ENCODE data around the gene AKT3. TPM values are rescaled to one million over a fixed set of nuclear protein-coding genes. Genes with fewer than 3 reads are reported as not detected.

Gene AKT3
- polyA plus RNA-seq, 1 donor (not counting 4 experiments of a cell fraction or from before 2014, with no cell fraction given) = 2.9 TPM

DNA sequence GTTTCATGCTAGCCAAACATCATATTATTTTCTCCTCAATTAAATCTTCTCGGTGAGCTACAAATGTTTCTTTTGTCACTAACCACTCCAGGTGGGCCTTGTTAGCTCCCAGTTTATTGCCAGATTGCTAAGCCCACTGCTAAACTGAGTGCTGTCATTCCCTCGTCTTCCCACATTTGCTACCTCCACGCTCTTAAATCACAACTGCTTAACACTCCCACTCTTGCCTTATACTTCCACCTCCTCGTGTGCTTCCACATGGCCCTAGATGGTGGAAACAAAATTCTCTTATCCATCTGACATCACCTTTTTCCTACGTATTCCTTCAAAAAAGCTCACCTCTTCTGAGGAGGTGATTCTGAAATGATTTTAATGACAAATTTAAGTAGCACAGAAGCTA is 34.6 kb upstream of the AKT3 start:
- Histone ChIP-seq H3K27ac (ENCODE audit: control insufficient read depth, insufficient read depth, low read length) (no peak overlapping the region), H2AFZ (ENCODE audit: control insufficient read depth, low read length) (no peak overlapping the region), H3K36me3 (ENCODE audit: control insufficient read depth in 2 of 2, extremely low read depth in 1 of 2, insufficient read depth in 2 of 2, low read length in 2 of 2) (no peaks in the 10 kb centered on the region), H3K4me2 (ENCODE audit: control insufficient read depth, extremely low read depth, insufficient read depth, low read depth, low read length) (no peak overlapping the region), H4K20me1 (ENCODE audit: control insufficient read depth, extremely low read depth, insufficient read depth, low read length) (no peaks in the 10 kb centered on the region), H3K4me1 (ENCODE audit: control insufficient read depth, extremely low read depth, insufficient read depth, low read length) (no peaks in the 10 kb centered on the region), H3K27me3 (ENCODE audit: control insufficient read depth, extremely low read depth, insufficient read depth, low read length) (no peaks in the 10 kb centered on the region), H3K4me3 (ENCODE audit: control insufficient read depth in 2 of 3, extremely low read depth in 1 of 3, insufficient read depth in 2 of 3, low read depth in 1 of 3, low read length in 3 of 3) (no peak overlapping the region), H3K9ac (ENCODE audit: control insufficient read depth, extremely low read depth, insufficient read depth, low read length) (no peak overlapping the region), H3K9me3 (ENCODE audit: control insufficient read depth, low read depth, low read length) (no peaks in the 10 kb centered on the region), H3K79me2 (ENCODE audit: control insufficient read depth, insufficient read depth, low read length) (no peaks in the 10 kb centered on the region), H3K9me1 (ENCODE audit: control insufficient read depth, extremely low read depth, insufficient read depth, low read length) (no peaks in the 10 kb centered on the region)
- TF ChIP-seq, protein P1, sequence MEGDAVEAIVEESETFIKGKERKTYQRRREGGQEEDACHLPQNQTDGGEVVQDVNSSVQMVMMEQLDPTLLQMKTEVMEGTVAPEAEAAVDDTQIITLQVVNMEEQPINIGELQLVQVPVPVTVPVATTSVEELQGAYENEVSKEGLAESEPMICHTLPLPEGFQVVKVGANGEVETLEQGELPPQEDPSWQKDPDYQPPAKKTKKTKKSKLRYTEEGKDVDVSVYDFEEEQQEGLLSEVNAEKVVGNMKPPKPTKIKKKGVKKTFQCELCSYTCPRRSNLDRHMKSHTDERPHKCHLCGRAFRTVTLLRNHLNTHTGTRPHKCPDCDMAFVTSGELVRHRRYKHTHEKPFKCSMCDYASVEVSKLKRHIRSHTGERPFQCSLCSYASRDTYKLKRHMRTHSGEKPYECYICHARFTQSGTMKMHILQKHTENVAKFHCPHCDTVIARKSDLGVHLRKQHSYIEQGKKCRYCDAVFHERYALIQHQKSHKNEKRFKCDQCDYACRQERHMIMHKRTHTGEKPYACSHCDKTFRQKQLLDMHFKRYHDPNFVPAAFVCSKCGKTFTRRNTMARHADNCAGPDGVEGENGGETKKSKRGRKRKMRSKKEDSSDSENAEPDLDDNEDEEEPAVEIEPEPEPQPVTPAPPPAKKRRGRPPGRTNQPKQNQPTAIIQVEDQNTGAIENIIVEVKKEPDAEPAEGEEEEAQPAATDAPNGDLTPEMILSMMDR (optimal IDR thresholded peaks at IDR 0.05 in 1 of 3, IDR thresholded peaks at IDR 0.05 in 1 of 3, conservative IDR thresholded peaks at IDR 0.05 in 1 of 3; ENCODE audit: extremely low read depth in 1 of 3, insufficient read depth in 2 of 3, low read length in 3 of 3) = no peak
- TF ChIP-seq EZH2 (IDR thresholded peaks at IDR 0.05; ENCODE audit: low read length) = no peak
- dilution Hi-C loops (cut with MboI; ENCODE audit: extremely low pct_ligation_motif_present, low sequenced_read_pairs) = no loop called here
- DNase-seq (ENCODE audit: low read depth, low spot score) = no peak
- FAIRE-seq = no peak

DNA sequence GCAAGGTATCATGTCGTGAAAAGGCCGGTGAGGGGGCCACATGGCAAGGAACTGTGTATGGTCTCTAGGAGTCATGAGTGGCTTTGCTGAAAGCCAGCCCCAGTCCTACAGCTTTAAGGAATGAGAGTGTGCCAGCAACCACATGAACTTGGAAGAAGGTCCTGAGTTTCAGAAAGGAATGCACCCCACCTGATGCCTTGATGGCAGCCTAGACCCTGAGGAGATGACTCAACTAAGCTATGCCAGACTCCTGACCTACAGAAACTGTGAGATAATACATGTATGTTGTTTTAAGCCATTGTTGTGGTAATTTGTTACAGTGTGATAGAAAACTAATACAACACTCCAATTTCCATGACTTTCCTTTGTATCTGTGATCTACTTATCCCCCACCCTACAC is 33.5 kb upstream of the AKT3 start:
- H3K36me3 ChIP-seq (ENCODE audit: control insufficient read depth in 2 of 2, extremely low read depth in 1 of 2, insufficient read depth in 2 of 2, low read length in 2 of 2) = no peaks in the 10 kb centered on the region
- H3K4me2 ChIP-seq (ENCODE audit: control insufficient read depth, extremely low read depth, insufficient read depth, low read depth, low read length) = no peak overlapping the region
- DNase-seq (ENCODE audit: low read depth, low spot score) = no peak
- no peak for TF ChIP-seq EZH2 (IDR thresholded peaks at IDR 0.05; ENCODE audit: low read length)
- TF ChIP-seq, protein P1 (optimal IDR thresholded peaks at IDR 0.05 in 1 of 3, IDR thresholded peaks at IDR 0.05 in 1 of 3, conservative IDR thresholded peaks at IDR 0.05 in 1 of 3; ENCODE audit: extremely low read depth in 1 of 3, insufficient read depth in 2 of 3, low read length in 3 of 3) = no peak
- H3K27me3 ChIP-seq (ENCODE audit: control insufficient read depth, extremely low read depth, insufficient read depth, low read length) = no peaks in the 10 kb centered on the region
- no peaks in the 10 kb centered on the region for H4K20me1 ChIP-seq (ENCODE audit: control insufficient read depth, extremely low read depth, insufficient read depth, low read length)
- H3K9ac ChIP-seq (ENCODE audit: control insufficient read depth, extremely low read depth, insufficient read depth, low read length) = no peak overlapping the region
- no peaks in the 10 kb centered on the region for H3K9me3 ChIP-seq (ENCODE audit: control insufficient read depth, low read depth, low read length)
- no peak overlapping the region for H3K4me3 ChIP-seq (ENCODE audit: control insufficient read depth in 2 of 3, extremely low read depth in 1 of 3, insufficient read depth in 2 of 3, low read depth in 1 of 3, low read length in 3 of 3)
- no peaks in the 10 kb centered on the region for H3K4me1 ChIP-seq (ENCODE audit: control insufficient read depth, extremely low read depth, insufficient read depth, low read length)
- no peak overlapping the region for H3K27ac ChIP-seq (ENCODE audit: control insufficient read depth, insufficient read depth, low read length)
- dilution Hi-C loops (cut with MboI; ENCODE audit: extremely low pct_ligation_motif_present, low sequenced_read_pairs) = no loop called here
- FAIRE-seq = no peak
- H3K9me1 ChIP-seq (ENCODE audit: control insufficient read depth, extremely low read depth, insufficient read depth, low read length) = no peaks in the 10 kb centered on the region
- no peak overlapping the region for H2AFZ ChIP-seq (ENCODE audit: control insufficient read depth, low read length)
- H3K79me2 ChIP-seq (ENCODE audit: control insufficient read depth, insufficient read depth, low read length) = no peaks in the 10 kb centered on the region
